ENCODE data around the gene FAM171A1.
A peak's percentile ranks its signal among the peaks of the same experiment; 100 is the strongest.

The FAM171A1 gene

DNA sequence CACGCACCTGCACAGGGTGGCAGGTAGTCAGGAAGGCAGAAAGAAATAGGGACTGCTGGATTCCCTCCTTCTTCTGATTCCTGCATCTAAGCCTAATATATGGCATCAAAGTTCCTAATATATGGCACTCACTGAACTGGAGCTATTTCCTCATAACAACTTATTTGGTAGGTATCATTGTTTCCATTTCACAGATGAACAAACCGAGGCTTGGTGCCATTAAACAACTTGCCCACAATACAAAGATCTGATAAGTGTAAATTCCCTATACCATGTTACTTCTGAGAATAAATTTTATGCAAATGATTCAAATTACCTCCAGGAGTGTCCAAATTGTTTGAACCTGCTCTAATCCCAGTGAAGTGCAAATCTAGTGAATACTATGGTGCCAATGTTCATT lies 2.1 kb upstream of the FAM171A1 start:
- no peak for DNase-seq (ENCODE audit: low read depth)

DNA sequence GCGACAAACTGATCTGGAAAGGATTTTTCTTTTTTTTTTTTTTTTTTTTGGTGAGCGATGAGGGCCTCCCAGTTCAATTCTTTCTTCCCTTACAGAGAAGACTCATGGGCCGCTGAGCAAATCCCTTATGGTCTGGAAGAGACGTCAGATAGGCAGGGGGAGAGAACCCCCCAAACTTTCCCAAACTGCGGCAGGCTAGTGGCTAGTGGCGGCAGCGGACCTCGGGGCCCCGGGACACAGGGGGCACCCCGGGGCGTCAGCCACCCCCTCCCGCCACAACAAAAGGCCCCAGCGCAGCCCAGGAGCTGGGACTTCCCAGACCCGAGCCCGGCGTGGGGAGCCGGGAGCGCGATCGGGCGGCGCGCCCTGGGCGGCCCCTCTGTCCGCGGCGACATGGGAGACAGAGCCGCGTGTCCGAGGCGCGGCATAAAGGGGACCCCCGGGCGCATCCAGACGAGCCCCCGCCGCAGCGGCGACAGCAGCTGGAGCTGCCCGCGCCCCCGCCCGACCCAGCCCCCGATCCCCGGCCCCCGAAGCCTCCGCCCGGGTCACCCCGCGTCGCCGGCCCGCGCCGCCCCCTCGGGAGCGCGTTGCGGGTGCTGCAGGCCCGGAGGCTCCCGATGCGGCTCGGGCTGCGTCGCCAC lies 755 bp downstream of the FAM171A1 start:
- DNase-seq (ENCODE audit: low read depth): no peak

DNA sequence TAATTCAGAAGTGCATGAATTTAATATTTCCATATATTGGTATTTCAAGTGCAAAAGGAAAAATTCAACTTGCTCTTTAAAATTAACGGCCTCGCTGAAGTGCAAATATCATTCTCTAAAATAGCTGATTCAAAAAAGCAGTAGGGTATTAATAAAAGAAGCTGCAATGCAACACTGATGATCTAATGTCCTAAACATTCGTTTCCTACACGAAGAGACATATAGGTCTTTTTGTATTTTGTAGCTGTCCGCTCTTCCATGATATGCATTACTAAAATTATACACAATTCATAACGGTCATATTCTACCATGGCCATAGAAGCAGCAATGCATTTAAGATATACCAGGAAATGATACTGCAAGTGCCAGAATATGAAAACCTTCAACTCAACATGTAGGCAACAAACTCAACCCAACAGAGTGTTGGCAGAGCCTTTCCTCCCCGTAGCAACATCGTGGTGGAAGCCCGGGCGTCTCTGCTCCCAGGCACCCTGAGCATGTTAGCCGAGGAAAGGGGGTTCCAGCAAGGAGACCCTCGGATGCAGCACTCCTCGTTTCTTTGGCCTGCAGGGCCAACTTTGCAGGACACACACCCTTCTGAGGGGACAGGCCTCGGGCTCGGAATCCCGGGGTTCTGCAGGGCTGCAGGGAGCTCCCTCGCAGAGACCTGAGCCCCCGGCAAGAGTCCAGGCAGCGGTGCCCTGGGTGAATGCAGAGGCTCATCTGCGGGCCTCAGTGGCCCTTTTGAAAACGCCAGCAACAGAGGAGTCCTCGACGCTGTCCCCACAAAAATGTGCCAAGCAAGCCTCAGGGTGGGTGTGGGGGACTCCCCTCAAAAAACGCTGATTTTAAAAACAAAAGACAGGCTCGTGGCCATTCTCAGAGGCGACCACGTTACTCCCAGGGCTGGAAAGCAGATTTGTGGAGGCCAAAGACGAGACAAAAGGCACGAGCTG lies 1.6 kb downstream of the FAM171A1 start:
- DNase-seq (ENCODE audit: low read depth): no peak

DNA sequence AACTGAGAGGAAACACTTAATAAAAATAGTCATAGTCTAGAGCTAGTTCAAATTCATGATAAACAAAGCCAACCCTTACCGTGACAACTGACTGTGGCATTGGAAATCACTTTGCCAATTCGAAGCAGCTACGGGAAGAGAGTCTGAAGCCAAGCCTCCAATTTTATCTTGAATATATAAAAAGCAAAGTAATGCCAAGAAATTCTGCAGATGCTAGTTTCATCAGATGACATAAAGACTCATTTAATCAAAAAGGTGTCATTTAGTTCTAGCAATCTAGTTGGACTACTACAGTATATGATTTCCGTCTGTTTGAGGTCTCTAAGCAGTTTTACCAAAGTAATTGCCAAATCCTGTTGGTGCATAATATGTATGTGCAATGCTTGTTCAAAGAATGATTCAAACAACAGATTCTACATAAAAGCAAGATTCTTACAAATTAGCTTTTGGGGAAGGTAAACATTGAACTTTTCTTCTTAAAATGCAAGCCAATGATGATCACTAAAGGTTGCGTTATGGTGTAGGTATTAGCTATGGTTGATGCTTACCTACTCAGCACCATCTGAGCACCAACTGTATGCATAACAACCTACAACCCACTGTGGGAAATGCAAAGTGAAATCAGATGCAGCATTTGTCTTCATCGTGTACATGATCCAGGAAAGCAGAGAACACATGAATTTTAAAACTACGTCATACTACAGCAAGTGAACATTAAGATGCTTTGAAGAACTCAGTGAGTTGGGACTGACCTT lies 2.8 kb downstream of the FAM171A1 start:
- DNase-seq (ENCODE audit: low read depth): no peak

DNA sequence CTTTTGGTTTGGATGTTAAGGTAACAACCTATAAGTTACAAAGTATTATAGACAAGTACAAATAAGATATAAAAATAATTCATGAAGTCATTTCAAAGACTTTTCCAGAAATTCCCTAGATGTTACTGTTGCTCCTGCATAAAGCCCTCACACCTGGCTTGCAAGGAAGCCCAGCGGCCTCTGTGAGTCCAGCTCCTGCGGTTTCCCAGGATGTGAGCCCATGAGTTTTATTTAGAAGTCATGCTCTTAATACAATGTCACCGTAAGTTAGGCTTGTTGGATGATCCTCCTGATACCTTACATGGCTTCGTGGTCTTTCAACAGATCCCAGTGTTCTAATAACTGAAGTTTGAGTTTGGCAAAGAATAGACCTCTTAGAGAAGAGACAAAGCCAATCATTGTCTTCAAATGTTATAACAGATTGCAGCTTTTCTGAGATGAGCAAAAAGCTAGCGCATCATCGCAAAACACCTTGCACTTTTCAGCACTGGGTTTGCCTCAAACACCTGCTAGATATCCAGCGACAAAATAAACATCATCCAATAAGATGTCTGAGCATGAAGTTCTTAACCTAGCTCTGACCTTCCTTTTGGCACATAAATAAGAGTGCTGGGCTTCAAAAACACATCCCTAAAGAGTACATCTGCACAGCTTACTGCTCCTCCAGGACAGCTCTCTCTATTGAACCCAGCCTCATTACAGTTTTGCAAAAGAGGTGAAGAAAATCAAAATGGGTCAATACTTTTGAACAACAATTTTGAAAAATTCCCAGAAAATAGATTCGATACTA lies 3.6 kb downstream of the FAM171A1 start:
- no peak for DNase-seq (ENCODE audit: low read depth)

DNA sequence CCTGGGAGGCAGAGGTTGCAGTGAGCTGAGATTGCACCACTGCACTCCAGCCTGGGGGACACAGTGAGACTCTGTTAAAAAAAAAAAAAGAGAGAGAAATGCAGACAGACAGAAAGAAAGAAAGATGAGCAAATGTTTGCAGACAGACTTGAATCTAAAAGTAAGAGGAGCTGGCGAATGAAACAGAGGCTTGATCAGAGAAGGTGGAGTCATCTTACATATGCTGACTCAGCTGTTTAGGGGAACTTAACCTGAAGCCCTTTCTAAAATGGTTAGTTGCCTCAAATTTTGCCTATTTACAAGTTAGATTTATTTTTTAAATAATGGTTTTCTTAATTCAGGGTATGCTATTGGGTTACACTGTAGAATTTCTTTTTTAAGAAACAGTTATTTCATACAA lies 5.4 kb downstream of the FAM171A1 start:
- no peak for DNase-seq (ENCODE audit: low read depth)

DNA sequence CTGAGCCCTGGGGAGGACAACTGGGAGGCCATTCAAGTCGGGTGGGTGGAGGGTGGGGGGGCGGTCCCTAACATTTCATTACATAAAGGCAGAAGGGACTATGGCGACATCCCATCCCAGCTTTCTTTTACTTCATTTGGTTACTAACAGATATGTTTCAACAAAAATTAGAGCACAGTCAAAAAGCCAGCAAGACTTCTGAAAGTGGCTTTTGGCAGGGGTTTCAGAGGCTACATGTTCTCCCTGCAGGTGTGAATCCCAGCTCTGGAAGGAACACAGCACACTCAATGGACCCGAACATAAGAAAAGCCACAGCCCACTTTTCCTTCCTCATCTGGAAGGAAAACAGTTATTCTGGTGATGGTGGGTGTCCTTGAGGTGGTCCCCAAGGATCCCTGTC lies 7.1 kb downstream of the FAM171A1 start:
- DNase-seq (ENCODE audit: low read depth): no peak

DNA sequence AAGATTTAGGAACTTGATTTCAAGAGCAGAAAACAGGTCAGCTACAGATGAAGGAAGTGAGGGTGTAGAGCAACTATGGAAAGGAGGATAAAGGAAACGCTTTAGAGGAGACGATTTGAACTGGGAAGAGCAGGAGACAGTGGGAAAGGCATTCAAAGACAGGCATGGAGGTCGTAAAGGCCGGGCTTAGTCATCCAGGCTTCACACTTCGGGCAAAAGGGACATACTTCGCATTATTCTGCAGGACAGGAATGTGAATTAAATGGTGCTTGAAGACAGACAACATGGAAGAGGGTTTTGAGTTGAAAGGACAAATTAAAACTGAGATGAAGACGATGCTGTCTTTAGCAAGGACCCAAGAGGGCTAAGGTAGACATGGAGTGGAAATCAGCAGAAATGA lies 8.1 kb downstream of the FAM171A1 start:
- no peak for DNase-seq (ENCODE audit: low read depth)

DNA sequence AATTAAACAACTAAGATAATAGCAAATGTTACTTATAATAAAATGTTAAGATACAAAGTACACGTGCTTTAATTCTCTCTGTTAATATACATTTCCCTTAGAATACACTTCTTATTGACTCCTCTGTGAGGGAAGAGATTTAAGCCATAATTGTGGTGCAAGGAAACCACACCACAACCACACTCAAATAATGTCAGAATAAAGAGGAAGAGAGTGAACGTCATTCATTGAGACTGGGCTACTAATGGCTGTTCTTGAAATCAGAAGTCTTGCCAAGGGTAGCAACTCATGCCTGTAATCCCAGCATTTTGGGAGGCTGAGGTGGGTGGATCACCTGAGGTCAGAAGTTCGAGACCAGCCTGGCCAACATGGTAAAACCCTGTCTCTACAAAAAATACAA lies 10.0 kb downstream of the FAM171A1 start:
- DNase-seq (ENCODE audit: low read depth): no peak

DNA sequence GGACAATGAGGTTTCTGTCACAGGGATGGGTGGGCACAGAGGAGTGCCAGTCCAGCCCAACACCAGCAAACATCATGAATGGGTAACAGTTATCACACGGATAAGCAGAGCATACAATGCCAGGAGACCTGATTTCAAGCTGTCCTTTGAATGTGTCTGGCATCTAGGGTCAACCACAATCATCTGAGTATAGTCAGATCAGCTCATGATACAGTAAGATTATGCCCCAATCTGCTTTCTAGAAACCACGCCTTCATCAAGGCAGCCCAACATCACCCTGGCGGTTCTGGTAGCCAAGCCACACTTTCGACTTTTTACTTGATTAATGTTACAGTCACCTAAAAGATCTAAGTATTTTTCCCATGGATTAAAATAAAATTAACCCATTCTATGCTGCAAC lies 10.5 kb downstream of the FAM171A1 start:
- no peak for DNase-seq (ENCODE audit: low read depth)

DNA sequence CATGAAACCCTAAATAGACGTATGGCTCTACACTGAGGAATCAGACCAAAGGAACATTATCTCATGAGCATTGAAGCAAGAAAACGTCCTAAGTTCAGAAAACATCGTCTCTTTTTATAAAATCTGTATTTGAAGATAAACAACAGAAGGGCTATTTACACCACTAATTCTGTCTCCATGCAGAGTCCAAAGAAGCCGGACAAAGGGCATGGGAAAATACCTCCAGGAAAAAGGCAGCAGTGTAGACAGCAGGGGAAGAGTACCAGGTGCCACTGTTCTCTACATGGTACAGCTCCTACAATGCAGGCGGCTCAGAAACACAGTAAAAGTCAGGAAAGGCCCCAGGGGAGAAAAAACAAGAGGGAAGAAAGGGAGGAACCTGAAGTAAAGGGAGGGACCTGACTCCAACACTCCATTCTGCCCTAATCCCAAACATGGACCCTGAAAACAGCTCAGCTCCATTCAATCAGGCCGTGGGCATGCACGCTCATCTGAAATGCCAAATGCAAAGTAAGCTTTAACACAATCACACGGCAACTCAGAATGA lies 17.5 kb downstream of the FAM171A1 start:
- no peak for DNase-seq (ENCODE audit: low read depth)

DNA sequence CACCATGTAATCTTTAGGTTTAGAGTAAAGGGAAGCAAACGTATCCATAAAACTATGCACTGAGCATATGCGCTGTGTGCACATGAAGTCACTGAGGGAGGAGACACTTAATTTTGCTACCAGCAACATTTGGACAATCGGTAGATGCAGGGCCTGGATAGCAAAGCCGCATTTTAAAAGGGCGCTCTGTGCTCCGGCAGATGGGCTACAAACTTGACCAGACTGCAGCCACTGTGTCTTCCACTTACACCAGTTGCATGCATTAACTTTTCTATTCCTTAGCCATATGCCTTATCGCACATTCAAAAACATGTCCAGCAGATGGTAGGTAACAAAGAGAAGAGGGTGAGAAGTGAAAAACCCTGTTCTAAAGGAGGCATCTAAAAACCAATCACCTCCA lies 18.3 kb downstream of the FAM171A1 start:
- DNase-seq (ENCODE audit: low read depth): no peak

DNA sequence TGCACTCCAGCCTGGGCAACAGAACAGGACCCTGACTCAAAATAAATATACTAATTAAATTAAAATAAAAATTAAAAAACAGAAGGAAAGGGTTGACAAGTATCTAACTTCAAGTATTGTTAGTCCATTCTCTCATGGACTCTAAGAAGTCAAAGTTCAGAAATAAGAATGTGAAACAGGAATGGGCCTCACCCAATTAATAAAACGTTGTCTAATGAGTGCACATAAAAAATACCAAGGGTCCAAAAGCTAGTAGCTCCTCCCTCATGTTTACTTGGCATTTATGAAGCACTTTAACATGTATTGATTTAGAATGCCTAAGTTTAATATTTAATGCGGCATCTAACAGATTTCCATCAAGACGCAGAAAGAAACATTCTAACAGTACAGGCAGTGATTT lies 18.9 kb downstream of the FAM171A1 start:
- DNase-seq (ENCODE audit: low read depth): no peak

DNA sequence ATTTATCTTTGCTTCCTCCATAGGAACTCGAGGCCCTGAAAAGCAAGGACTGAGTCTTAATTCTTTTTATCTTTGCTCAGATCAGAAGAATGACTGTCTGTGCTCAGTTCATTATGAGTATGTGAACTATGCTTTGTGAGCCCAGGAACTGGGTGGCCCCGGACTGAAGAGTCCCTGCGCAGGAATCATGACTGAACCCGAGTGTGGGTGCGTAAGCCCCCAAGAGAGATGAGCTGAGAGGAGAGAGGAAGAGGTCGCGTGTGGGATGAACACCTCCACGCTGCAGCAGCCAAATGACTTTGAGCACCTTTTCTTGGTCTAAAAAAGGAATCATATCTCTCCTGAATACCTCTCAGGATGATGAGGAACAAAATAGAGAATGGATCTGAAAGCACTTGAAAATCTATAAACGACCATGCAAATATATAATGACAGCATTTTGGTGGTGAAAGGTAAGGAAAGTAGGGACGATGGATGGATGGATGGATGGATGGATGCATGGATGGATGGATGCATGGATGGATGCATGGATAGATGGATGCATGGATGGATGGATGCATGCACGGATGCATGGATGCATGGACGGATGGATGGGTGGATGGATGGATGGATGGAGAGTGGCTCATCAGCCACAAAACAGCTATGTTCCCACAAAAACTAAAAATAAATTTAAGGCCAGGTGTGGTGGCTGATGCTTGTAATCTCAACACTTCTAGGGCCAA lies 19.8 kb downstream of the FAM171A1 start:
- DNase-seq (ENCODE audit: low read depth): no peak

DNA sequence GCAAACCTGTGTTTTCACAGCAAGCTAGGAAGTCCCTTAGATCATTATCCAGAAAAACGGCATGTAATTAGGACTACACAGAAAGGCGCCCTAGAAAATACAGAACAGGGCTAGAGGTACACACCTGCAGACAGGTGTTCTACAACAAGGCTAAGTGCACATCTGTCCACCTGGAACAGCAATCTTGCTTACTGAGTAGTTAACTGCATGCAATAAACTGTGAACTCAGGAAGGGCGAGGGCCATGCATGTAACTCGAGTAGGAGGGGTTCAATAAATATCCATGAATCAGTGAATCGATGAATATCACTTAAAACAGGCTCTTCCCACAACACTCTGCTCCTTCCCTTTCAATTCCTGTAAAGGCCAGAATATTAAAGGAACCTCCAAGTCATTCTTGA lies 22.0 kb downstream of the FAM171A1 start:
- no peak for DNase-seq (ENCODE audit: low read depth)

DNA sequence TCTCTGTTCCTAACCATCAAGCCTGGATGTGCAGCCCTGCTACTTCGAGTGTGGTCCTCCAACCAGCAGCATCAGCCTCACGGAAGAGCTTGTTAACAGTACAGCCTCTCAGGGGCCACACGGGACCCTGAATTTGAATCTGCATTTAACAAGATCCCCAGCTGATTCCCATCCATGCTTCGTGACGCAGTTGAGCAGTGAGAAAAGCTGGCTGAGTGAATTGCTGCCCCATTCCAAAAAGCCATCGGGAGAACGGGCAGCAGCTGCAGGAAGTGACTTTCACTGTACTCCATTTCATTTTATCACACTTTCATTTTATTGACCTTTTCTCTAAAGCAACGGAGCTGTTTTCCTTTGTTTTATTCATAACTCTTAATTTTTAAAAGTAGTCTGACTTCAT lies 22.5 kb downstream of the FAM171A1 start:
- no peak for DNase-seq (ENCODE audit: low read depth)

DNA sequence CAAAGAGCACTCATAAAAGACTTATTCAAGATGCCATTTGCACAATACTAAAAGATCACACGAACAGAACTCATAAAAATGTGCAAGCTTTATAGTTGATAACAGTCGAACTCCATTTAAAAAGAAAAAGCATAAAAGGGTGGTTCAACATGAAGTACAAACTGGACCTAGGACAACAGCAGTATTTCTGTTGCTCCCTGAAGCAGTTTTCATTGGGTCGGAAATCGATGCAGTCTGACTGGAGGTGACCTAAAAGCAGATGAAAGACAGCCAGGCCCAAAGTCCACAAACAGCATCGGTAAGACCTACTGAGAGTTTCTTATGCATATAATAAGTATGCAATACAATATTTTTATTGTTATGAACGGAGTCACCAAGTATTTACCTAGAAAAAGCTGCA lies 23.9 kb downstream of the FAM171A1 start:
- DNase-seq (ENCODE audit: low read depth): no peak

DNA sequence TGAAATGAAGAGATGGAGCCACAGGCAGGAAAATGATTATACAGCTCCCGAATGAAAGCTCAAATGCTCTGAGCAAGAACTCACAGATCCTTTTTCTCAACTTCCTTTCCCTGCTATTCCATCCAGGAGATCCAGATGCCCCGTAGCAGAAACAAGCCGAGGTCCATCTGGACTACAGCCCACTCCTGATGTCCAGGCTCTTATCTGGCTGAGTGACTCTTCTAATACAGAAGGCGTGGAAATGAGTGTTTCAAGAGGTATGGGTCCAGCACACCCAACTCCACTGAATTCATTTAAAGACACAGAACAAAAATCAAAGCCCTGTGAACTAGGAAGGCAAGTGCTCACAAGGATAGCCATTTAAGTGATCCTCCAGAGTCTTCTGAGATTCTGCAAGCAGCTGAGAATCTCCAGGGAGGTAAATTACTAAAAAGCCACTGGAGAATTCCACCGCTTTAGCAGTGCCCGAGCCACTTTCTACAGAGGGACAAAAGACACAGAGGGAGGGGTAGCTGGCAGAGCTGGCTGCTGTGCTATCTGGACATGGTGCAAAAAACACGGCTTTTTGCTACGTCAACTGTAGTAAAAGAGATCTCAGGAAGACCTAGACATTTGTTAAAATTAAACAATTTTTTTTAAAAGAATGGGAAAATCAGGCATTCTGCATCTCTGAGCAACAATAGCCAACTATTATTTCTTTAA lies 24.5 kb downstream of the FAM171A1 start:
- no peak for DNase-seq (ENCODE audit: low read depth)

DNA sequence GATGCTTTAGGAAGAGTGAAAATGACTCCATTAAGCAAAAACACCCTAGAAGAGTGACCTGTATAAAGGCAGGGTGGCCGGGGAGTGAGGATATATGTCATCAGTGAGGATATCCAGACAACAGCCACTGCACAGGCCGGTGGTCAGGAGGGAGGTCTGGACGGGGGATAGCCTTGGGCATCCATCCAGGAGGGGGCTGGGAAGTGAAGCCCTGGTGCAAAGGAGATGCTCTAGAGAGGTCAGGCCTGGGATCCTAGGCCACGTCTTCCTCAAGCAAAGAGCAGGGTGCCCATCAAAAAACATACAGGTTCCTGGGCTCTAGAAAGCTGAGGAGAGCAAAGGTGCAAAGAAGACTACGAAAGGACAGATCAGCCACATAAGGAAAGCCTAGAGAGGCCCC lies 25.6 kb downstream of the FAM171A1 start:
- DNase-seq (ENCODE audit: low read depth): no peak

DNA sequence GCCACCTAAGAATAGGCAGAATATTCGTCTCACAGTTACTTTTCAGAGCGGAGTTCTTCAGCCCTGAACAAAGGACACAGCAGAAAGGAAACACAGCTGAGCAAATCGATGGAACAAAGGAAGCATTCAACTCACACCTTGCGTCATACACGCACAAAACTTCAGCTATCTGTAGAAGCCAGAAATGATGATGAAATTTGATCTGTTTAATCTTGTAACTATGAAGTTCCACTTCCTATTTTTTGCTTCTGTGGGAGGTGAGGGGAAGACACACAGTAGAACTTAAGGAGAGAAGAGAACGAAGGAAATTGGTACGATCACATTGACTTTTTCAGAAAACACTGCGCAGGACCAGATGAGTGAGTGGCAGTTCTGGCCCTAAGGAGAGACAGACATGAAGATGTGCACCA lies 26.2 kb downstream of the FAM171A1 start:
- DNase-seq (ENCODE audit: low read depth): peak; percentile 8
